GM10847 (cell line): ENCODE results near the gene HSPA4L.
A peak's percentile ranks its signal among the peaks of the same experiment; 100 is the strongest.

Source experiments
- POLR2A ChIP-seq: IDR thresholded peaks from 2 replicates; pipeline ENCODE4 v1.6.1; 2011; ENCODE audit not compliant: insufficient read length; ENCODE audit errors: extremely low read depth

The HSPA4L gene

DNA sequence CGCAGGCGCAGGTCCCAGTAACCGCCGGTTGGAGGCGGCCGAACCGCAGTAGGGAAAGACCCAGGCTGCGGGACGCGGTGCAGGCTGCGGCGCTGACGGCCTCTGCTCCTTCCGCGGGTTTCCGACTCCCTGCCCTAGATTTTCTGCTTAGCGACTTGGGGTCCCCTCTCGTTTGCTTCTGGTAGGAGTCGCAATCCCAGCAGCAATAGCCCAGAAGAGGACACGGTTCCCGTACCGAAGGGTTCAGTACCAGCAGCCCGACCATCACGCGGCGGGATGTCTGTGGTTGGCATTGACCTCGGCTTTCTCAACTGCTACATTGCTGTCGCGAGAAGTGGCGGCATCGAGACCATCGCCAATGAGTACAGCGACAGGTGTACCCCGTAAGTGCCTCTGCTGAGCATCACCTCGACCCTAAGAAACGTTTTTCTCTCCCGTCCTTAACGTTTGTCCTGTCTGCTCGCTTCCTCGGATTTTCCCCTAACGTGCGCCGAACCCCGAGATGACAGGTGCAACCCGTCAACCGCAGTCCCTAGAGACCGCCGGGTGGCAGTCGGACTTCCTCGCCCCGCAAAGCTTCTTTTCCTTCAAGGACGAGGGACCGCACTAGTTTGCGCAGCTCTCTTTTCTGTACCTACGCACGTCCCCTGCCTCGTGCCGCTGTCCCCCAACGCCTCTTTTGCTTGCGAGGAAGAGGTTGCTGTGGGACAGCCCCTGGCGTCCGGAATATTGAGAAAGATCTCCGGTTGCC, at the start of gene HSPA4L:
Gene HSPA4L (plus strand): TSS at position 48 of the 751 bp plus-strand sequence. CDS start 229 bp downstream, at position 277.
- peak; percentile 49 for TF ChIP-seq POLR2A

DNA sequence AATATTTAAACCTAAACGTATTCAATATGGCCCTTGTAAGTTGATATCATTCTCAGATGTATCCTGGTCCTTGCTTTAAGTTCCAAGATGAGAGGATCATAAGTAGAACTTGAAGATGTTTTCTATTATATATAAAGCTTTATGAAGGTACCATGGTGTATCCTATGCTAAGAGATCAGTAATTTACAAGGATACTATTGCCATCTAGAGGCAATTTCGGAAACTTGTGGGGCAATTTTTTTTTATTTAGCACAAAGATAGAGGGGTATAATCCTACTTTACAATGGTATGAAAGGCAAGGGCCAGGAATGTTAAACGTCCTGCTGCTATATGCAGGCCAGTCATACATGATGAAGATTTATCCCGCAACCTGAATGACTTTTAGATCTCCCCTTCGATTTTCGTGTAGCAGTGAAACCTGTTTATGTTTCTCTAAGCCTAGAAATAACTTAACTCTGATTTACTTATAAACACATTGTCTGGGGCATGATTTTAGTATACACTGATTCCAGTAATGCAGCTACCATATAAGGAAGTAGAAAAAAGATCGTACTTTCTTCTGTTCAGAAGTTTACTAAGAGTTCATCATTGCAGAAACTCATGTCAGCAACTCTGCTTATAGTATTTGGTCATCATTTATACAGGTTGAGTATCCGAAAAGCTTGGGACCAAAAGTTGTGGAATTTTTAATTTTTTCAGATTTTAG, 49.3 kb upstream of the HSPA4L start:
- no peak for TF ChIP-seq POLR2A

DNA sequence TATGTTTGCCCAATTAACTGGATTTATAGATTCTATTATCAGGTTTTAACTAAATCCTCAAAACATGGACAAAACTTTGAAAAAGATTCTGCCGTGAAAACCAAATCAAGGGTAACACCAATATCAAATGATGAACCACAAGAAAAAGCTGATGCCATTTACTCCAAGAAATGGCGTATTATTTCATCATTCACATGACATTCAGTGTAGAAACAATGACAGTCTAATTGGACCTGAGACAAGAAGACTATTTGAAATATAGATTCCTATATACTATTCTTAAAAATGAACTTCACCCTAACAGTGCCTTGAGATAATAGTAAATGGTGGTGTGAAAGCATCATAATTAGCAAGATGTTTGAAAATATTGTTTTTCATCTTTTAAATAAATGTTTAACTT, 47.1 kb upstream of the HSPA4L start:
- TF ChIP-seq POLR2A: no peak

DNA sequence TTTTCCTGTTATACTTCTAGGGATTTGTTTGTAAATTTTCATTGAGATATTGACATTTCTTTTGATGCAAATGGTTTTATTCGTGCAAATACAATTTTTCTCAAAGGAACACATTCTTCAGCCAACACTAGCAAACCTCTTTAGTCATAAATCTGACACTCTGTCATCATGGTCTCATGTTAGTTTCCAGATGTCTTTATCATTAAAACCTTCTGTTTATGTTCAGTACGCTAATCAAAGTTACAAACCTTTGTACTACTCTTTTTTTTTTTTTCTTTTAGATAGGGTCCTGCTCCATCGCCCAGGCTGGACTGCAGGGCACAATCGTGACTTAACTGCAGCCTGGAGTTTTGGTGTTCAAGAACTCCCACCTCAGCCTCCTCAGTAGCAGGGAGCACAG, 44.8 kb upstream of the HSPA4L start:
- no peak for TF ChIP-seq POLR2A

DNA sequence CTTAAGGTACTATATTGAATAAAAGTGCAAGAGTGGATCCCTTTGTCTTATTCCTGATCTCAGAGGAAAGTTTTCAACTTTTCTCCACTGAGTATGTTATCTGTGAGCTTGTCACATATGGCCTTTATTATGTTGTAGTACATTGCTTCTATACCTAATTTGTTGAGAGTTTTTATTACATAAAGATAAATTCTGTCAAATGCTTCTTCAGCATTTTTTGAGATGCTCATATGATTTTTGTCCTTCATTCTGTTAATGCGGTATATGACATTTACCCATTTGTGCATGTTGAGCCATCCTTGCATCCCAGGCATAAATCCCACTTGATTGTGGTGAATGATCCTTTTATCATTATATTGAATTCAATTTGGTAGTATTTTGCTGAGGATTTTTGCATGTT, 40.9 kb upstream of the HSPA4L start:
- no peak for TF ChIP-seq POLR2A

DNA sequence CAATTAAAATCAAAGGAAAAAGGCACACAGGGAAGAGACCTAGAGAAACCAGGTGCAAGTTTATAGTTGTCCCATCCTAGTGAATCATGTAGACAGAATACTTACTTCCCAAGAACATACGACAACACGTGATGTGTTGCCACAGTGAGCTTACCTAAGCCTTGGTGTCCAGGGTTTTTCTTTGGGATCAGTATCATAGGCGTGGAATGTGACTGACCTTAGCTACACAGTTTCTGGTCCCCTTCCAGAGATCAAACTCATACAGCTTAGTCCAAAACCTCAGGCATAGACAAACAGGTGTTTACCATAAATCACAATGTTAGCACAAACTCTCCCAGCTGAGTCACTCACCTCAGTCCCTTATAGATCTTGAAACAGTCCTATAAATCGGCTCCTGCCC, 34.2 kb upstream of the HSPA4L start:
- TF ChIP-seq POLR2A: no peak

DNA sequence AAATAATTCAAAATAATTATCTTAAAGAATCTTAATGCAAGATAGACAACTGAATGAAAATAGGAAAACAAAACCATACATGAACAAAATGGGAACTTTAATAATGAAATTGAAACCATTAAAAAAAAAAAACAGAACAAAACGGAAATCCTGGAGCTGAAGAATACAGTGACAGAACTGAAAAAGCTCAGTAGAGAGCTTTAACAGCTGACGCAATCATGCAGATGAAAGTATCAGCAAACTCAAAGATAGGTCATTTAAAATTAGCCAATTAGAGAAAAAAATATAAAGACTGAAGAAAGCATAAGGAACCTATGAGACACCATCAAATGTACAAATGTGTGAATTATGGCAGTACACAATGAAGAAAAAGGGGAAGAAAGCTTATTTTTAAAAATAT, 33.2 kb upstream of the HSPA4L start:
- no peak for TF ChIP-seq POLR2A

DNA sequence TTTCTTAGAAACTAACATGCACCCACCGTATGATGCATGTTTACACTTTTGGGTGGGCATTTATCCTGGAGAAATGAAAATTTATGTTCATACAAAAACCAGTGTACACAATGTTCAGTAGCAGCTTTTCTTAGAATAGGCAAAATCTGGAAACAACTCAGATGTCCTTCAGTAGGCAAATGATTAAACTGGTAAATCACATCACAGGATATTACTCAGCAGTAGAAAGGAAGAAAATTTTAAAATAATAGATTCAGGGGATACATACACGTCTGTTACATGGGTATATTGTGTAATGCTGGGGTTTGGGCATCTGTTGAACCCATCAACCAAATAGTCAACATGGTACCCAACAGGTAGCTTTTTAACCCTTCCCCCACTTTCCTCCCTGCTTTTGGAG, 25.2 kb upstream of the HSPA4L start:
- TF ChIP-seq POLR2A: no peak

DNA sequence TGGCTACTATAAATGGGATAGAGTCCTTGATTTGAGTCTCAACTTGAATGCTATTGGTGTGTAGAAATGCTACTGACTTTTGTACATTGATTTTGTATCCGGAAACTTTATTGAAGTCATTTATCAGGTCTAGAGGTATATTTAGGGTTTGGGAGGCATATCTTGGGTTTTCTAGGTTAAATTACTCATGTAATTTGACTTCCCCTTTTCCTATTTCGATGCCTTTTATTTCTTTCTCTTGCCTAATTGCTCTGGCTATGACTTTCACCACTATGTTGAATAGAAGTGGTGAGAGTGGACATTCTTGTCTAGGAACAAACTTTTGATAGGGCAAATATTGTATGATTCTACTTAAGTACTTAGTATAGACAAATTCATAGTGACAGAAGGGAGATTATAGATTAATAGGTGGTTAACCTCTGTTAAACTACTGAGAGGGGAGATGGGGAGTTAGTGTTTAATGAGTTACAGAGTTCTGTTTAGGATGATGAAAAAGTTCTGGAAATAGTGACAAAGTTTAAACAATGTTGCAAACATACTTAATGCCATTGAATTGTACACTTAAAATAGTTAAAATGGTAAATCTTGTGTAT, 22.8 kb upstream of the HSPA4L start:
- TF ChIP-seq POLR2A: no peak

DNA sequence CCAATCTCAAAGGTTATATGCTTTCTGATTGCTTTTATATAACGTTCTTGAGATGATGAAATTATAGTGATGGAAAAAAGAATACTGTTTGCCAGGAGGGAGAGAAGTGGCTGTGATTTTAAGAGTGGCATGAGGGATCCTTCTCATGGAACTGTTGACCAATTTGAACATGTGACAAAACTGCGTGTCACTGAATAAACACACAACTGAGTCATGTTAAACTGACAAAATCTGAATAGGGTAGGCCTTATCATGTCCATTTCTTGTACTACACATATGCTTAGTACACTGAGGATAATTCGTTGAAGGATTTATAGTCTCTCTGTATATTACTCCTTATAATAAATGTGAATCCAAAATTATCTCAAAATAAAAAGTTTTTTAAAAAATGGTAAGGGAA, 22.2 kb upstream of the HSPA4L start:
- TF ChIP-seq POLR2A: no peak

DNA sequence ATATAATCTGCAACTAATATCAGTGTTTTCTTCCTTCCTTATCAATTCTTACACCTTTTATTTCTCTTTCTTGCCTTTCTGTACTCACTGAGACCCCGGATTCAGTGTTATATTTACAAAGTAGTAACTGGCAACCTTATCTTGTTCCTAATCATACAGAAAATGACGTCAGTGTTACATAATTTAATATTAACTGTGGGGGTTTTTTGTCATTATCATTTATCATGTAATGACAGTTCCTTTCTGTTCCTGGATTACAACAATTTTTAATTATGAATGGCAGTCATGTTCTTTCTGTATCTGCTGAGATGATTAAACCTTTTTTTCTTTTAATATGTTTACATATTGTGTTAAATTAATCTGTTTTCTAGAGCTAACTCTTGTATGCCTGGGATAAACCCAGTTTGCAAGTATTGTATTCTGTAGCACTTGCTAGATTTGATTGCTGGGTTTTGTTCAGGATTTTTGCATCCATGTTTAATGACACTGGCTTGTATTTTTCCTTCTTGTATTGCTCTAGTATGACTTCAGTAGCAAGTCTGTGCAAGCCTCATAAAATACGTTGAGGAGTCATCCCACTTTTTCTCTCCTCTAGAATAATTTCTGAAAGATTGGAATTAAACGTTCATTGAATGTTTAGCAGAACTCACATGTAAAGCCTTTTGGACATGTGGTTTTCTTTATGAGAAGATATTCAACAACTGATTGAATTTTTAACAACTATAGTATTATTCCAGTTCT, 10.4 kb upstream of the HSPA4L start:
- no peak for TF ChIP-seq POLR2A

DNA sequence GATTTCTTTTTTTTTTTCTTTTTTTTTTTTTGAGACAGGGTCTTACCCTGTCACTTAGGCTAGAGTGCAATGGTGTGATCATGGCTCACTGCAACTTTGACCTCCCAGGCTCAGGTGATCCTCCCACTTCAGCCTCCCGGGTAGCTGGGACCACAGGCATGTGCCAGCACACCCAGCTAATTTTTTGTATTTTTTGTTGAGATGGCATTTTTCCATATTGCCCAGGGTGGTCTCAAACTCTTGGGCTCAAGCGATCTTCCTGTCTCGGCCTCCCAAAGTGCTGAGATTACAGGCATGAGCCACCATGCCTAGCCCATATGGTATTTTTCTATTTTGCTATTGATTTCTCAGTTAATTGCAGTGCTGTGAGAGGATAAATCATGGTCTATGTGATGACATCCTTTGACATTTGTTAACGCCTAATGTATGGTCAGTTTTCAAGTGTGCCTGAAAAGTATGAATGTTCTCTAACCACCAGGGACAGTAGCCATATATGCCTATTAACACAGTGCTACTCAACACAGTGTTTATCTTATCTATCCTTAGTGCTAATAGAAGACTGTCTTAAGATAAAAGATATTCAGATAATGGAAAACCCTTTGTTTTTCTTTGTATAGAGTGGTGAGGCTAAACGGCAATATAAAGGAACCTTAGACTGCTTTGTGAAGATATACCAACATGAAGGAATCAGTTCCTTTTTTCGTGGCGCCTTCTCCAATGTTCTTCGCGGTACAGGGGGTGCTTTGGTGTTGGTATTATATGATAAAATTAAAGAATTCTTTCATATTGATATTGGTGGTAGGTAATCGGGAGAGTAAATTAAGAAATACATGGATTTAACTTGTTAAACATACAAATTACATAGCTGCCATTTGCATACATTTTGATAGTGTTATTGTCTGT, 9.1 kb upstream of the HSPA4L start:
- TF ChIP-seq POLR2A: no peak

DNA sequence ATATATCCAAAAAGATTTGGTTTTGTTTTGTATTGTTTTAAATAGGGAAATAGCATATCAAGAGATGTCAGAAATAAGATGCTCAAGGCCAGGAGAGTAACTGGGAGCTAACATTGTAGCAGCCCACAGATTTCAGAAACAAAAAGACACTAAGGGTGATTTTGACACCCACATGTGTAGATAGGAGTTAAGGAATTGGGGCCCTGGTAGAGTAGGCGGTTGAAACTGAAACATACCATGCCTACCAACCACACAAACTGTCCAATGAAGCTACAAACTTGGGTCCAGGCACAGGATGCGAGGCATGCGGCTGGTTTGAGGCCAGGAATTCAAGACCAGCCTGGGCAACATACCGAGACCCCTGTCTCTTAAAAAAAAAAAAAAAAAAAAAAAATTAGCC, 6.3 kb upstream of the HSPA4L start:
- no peak for TF ChIP-seq POLR2A

DNA sequence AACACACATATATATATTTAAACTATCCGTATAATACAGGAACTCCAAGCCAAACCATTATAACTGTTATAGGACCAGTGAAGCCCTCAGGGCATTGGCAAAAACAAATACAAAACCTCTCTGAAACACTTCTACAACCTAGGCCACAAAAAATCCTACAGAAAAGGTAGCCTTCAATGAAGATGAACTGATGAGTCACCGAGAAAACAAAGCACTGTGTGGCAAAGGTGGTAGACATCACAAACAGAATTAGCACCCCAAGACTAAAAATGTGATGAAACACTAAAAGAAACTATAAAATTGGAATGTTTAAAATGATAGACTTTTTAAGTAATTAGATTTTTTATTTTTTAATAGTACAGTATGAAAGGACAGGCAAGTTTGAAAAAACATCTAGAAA, 5.5 kb upstream of the HSPA4L start:
- no peak for TF ChIP-seq POLR2A

DNA sequence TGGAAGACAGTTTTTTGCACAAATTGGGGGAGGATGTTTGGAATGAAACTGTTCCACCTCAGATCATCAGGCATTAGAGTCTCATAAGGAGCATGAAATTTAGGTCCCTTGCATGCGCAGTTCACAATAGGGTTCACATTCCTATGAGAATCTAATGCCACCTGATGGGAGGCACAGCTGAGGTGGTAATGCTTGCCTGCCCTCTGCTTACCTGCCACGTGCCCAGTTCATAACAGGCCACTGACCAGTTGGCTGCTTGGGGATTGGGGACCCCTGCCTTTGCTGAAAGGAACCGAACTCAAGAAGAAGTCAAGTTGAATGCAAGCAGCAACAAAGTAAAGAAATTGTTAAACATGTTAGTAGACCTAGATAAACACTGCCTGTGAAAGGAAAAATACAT, 4.6 kb upstream of the HSPA4L start:
- TF ChIP-seq POLR2A: no peak
